Measurements from ENCODE around the gene NDUFS6.

The NDUFS6 gene

GRCh38 chr5:1765141-1765879 lies 35.9 kb upstream of the NDUFS6 start:
- DNase-seq (ENCODE audit: low read depth, low spot score) = no peak

DNA sequence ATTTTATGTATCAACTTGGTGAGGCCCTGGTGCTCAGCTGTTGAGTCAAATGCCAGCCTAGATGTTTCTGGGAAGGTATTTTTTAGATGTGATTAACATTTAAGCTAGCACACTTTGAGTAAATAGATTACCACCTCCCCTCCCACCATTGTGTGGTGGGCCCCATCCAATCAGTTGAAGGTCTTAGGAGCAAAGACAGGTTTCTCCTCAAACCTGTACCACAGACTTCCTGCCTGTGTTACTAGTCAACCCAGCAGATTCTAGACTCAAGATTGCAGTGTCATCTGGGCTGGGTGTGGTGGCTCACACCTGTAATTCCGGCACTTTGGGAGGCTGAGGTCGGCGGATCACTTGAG lies 35.3 kb upstream of the NDUFS6 start:
- DNase-seq (ENCODE audit: low read depth, low spot score) = no peak

- DNase-seq (ENCODE audit: low read depth, low spot score) = no peak
Observed at GRCh38 chr5:1767524-1768282, 33.5 kb upstream of the NDUFS6 start.

GRCh38 chr5:1768283-1769000 lies 32.8 kb upstream of the NDUFS6 start:
- no peak for DNase-seq (ENCODE audit: low read depth, low spot score)

- DNase-seq (ENCODE audit: low read depth, low spot score) = no peak
Observed at GRCh38 chr5:1769017-1769640, 32.1 kb upstream of the NDUFS6 start.

- DNase-seq (ENCODE audit: low read depth, low spot score) = no peak
Observed at GRCh38 chr5:1769752-1770442, 31.3 kb upstream of the NDUFS6 start.

DNA sequence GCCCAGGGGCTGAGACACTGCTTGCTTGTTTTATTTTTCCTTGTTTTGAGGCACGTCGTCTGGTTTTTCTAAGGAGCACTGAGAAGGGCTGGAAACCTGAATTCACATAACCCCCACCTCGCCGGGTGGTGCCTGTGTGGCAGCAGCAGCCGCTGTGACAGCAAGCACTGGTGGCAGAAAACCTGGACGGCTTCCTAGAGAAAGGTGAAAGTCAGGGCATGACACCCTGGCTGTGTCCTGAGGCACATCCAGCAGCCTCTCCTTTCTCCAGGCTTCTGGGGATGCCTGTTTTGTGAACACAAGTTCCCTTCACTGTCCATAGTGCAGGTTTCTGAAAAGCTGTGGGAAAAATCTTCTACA lies 30.8 kb upstream of the NDUFS6 start:
- no peak for DNase-seq (ENCODE audit: low read depth, low spot score)

DNA sequence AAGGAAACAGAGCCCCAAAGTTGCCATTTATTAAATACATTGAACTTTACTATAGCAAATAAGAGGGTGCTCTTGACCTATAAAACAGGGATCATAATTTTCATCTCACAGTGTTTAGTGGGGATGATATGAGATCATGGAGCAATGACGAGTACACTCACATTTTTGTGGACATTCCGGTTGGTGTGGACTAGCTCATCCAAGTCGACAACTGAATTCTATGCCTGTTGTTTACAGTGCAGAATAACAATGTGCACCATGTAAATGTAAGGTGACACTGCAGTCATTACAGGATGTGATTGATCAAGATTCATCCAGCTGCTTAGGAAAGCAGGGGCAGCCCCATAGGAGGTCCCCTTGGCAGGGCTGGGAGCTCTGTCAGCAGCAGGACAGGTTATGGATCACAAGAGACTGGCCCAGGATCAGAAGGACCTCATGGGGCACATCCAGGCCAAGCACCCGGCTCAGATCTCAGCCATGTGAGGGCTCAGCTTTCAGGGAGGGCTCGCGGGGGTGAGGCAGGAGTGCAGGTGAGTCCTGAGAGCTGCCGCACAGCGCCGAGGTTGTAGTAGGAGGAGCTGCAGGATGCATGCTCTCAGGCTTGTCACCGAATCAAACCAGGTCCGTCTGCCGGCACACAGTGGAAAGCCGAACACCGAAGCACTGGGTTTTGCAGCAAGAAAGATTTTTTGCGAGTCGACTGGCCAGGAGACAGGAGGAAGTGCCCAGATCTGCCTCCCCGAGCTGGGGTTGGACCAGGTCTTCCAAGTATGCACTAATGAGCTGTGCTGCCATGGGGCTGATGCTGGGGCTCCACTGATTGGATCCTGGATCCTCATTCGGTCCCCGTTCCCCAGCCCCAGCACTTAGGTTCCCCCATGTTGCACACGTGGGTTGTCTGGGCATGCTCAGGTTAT lies 29.8 kb upstream of the NDUFS6 start:
- DNase-seq (ENCODE audit: low read depth, low spot score) = no peak

GRCh38 chr5:1772634-1773033 lies 28.6 kb upstream of the NDUFS6 start:
- DNase-seq (ENCODE audit: low read depth, low spot score) = no peak

DNA sequence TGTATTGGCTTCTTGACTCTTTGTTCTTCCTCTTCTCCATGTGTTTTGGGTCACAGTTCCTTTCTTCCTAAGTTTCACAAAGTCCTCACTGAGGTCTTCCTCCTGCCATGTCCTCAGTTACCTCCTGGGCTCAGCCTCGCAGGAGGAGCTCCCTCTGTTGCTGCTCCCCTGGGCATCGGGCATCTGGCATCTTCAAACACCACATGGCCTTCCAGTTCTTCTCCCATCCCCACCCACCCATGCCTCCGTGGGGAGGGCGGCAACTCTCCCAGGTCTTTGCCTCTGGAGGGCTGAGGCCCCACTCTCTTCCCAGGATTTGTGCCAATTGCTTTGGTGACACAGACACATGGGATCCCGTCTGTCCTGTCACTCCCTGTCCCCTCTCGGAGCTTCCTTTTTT lies 24.4 kb upstream of the NDUFS6 start:
- no peak for DNase-seq (ENCODE audit: low read depth, low spot score)

DNA sequence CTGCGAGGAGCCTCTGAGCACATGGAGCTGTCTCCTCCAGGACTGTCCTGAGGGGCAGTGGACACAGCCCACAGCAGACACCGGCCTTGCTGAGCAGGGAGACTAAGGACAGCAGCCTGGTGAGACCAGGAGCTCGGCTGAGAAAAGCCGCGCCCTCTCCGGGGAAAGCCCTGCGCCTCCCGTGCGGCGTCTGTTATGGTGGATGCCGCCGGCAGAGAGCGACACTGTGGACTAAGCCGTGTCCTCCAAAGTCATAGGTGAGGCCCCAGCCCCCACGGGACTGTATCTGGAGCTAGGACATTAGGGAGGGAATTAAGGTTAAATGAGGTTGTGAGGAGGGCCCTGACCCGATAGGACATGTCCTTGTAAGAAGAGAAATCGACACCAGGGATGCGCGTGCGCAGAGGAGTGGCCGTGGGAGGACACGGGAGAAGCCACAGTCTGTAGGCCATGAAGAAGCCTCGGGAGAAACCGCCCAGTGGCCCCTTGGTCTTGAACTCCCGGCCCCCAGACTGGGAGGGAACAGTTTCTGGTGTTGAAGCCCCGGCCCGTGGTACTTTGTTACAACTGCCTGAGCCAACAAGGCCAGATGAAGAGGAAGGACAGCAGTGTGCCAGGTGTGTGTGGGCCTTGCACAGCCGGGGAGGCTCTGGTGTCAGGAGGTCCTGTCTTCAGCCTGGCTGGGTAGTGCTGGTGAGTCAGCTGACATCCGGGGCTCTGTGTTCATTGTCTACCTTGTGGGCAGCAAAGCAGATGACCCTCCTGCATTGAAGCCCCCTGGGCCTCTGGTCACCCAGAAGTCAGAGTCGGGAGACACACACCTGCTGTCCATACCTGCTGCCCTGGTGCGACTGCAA lies 23.7 kb upstream of the NDUFS6 start:
- DNase-seq (ENCODE audit: low read depth, low spot score) = no peak

DNA sequence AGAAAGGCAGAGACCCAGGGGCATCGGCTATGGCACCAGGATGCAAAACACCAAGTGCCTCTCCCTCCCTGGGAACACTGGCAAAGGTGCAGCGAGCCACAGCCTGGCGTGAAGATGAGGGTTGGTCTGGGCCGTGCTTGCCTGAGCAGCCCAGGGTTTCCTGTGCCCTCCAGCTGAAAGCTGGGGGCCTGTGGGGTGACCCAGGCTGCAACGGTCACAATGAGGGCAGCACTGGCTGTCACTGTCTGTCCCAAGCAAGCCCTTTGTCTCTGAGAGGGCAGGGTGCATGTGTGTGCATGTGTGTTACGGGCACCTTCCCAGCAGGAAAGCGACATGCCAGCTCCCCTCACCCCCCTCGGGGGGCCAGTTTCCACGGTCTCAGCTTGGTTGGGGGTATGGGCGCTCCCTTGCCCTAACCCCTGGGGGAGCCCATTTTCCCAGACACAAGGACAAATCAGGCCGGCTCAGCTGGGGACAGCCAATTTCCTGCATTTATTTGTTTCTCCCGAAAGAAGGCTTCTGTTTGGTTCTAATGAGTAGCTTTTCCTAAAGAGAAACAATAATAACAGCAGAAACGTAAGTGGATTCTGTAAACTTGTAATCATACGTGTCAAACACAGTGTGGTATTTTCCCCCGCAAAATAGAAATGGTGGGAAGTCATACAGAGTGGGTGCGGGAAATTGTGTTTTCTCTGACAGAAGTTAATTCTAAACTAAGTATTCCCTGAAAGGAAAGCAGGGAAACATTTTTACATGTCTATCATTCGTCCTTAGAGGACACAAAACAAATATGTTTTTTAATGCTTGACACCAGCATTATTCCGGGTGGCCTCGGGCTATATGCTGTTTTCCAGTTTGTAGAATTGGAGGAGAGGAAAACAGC lies 22.8 kb upstream of the NDUFS6 start:
- no peak for DNase-seq (ENCODE audit: low read depth, low spot score)

DNA sequence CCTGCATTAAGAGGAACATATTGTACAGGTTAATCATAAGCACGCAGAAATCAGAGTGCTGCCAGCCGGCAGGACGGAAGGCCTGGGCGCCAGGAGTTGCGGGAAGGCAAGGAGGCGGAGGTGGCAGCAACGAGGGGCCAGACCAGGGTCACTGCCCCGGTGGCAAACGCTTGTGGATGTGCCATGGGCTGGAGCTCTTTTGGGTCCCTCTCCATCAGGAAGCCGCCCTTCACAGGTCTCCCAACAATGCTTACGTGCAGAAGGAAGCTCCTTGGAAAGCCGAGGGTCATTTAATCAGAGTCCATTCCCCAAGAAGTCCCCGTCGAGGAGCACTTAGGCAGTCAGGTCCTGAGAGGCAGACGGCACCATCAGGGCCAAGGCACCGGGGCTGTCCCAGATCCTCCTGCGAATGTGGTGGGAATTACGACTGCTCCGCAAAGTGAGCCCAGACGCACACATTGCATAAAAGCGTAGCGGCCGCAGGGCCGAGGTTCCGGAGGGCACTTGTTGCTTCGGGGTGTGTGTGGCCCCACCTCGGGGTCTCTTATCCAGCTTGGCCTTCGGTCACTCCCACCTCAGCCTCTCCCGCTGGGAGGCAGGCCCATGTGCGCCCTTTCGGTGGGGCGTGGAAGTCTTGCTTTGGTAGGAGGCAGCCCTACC lies 22.1 kb upstream of the NDUFS6 start:
- no peak for DNase-seq (ENCODE audit: low read depth, low spot score)

DNA sequence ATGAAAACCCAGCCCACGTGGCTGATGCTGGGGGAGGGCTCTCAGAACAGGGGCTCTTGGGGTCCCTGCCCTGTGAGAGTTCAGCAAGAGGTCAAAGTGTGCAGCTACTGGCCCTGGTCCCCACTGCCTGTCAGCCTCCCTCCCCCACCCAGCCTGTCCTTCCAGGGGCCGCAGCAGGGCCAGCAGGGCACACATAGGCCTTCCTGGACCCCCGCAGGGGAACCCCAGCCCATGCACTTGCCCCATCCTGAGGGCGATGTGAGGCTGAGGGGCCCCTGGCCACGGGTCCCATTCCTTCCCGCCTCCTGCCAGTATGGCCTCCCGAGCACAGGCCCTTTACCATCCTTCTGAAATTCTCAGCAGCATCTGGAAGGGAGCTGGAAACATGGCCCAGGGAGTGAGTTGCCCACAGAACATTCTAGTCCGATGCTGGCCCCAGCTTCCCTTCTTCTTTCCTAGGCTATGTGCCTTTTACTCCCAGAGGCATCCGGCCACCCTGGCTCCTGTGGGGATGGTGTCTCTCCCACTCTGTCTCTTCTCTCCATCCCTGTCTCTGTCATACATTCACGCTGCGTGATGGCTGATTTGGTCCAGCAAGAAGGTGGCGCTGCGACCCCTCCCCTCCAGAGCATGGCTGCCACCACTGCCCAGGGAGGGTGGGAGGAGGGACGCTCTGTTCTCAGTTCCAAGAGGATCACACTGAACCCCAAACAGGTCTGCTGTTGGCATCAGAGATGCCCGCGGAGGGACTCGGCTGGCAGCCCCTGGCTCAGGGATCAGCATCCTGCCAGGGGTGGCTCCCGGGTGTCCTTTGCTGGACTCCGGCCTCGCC lies 21.2 kb upstream of the NDUFS6 start:
- DNase-seq (ENCODE audit: low read depth, low spot score) = no peak

DNA sequence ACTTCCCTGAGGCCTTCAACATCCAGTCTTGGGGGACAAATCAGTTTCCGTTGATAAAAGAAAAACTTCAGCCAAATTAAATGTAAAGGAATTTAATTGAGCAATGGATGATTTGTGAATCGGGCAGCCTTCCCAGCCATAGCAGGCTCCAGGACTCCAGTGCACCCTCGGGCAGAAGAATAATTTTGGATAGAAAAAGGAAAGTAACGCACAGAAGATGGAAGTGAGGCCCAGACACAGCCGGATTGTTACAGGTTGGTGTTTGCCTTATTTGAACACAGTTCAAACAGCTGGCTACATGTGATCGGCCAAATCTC lies 20.6 kb upstream of the NDUFS6 start:
- DNase-seq (ENCODE audit: low read depth, low spot score) = no peak

- no peak for DNase-seq (ENCODE audit: low read depth, low spot score)
Observed at GRCh38 chr5:1781107-1781506, 20.1 kb upstream of the NDUFS6 start.

- DNase-seq (ENCODE audit: low read depth, low spot score) = no peak
Observed at GRCh38 chr5:1781726-1782384, 19.4 kb upstream of the NDUFS6 start.
